ENCODE data around the gene RPL35.

The RPL35 gene

DNA sequence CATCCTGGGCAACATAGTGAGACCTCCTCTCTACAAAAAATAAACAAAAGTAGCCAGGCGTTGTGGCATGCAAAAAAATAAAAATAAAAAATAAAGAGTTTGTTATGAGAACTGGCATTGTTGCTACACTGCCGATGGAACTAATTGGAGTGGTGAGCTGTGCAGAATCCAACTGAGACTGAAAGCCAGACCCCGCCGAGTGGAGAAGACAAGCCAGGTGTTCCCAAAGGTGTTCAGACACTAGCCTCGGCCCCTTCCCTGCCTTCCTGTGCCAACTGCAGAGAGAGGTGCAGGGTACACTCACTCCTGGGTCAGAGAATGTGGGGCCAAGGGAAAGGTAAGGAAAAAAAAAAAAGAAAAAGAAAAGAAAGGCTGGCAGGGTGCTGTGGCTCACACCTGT is 46.2 kb downstream of the RPL35 start:
- DNase-seq = no peak

DNA sequence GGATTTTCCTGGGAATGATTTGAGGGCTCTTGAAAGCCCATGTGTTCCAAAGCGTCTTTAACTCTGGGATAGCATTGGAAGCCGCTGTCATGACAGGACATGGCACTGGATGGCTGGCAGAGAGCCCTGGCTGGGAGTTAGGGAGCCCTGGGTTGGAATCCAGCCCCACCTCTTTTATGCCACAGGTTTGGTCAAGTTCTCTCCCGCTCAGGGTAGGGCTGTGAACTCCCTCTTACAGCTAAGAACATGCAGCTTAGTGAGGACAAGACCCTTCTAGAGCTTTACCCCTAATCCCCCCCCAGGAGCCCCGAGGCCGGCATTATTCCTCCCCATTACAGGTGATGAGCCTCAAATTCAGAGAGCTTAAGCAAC is 47.6 kb downstream of the RPL35 start:
- DNase-seq = no peak

DNA sequence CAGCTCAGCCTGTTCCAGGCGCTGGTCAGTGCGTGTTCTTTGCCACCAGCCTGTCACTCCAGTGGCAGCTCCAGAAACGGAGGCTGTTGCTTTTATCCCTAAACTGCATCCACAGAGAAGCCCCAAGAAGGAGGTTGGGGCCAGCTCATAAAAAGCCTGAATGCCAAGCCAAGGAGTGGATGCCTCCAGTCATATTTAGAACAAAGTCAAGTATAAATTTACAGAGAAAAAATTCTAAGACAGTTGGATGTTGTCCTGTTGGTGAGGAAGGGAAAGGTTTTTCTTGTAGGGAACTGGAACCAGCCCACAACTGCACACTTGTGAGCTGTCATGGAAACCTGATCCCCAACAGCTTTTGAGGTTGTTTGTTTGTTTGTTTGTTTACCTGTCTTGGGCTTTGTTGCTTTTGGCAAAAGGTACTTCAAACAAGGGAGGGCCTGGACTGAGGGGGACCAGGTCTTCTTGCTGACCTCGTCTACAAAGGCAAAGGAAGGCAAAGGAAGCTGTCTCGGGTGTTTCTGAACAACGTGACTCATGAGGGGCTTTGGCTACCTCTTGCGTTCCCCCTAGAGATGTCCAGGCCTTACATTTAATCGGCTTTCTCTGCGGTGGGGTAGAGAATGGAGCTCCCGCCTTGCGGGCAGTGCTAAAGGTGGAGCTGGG is 48.1 kb downstream of the RPL35 start:
- DNase-seq = no peak

DNA sequence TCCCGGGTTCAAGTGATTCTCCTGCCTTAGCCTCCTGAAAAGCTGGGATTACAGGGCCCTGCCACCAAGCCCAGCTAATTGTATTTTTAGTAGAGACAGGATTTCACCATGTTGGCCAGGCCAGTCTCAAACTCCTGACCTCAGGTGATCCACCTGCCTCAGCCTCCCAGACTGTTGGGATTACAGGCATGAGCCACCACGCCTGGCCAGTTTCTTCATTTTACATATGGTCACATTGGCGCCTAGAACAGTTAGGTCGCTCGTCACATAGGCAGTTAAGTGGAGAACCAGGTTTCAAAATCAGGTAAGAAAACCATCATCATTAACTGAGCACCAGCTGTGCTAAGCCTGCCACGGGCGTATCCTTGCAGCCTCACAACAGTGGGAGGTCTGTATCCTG is 48.7 kb downstream of the RPL35 start:
- DNase-seq = no peak

DNA sequence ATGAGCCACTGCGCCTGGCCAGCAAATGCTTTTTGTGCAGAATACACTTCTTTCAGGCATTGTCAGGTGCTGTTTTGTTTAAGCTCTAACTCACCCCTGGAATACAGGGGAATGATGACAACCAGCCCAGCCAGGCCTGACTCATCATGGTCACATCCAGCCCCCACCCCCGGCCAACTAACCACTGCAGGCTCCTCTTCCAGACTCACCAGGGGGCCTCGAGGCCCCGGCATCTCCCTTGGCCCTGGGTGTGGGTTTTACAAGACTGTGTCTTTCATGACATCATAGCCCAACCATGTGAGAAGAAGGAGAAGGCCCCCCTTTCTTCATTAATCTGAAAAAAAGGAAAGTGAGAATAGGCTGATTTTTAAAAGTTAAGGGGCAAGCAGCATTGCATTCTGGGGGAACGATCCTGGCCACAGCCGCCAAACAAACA is 49.3 kb downstream of the RPL35 start:
- DNase-seq = no peak

DNA sequence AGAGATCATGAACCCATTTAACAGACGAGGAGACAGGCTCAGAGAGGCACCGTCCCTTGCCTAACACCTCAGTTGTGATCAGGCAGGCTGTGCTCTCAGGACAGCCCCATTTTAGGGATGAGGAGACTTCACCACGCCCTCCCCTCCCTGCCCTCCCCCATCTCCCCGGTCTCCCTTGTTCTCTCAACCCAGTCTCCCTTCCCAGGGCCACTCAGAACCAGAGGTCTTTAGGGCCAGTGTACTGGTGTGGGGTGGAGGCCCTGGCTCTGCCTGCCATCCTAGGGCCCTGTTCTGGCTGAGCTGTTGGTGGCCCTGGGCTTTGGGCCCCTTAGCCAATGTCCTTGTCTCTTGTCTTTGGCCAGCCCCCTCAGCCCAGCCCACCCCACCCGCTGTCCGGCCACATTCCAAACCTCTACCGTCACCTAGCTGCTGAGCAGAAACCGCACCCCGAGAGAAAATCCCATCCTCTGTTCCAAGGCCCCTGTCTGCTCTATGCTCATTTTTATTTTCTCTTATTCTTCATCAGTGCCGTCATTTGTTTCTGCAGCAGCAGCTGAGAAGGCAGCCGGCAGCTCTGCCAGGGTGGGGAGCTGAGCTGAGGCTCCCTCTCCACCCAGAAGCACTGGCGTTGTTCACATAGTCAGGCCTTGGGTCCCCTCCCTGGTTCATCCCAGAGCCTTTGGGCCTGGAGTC is 50.9 kb downstream of the RPL35 start:
- DNase-seq = no peak

DNA sequence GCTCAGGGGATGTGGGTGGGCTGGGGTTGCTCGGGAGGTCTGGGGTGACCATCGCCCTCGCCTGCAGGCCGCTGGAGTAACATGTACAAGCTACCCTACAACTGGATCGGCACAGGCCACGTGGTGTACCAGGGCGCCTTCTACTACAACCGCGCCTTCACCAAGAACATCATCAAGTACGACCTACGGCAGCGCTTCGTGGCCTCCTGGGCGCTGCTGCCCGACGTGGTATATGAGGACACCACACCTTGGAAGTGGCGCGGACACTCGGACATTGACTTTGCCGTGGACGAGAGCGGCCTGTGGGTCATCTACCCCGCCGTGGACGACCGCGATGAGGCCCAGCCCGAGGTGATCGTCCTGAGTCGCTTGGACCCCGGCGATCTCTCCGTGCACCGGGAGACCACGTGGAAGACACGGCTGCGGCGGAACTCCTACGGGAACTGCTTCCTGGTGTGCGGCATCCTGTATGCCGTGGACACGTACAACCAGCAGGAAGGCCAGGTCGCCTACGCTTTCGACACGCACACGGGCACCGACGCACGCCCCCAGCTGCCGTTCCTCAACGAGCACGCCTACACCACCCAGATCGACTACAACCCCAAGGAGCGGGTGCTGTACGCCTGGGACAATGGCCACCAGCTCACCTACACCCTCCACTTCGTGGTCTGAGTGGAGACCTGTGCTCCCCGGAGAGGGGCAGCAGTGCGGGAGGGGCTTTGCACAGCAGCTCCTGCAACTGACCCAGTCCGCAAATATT is 51.8 kb downstream of the RPL35 start:
- DNase-seq = no peak

DNA sequence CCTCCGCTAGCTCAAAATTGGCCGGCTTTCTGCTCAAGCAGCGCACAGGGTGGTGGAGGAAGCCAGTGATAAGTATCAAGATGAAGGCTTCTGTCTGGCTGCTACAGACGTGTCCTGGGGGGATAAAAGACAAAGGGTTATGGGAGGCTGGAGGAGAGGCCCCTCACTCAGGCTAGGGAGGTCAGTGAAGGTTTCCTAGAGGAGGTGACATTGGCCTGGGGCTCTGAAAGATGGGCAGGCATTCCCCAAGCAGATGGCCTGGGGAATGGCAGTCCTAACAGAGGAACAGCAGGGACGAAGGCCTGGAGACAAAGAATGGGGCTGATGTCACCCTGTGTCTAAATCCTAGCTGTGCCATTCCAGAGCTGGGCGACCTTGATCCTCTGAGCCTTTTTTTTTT is 52.5 kb downstream of the RPL35 start:
- DNase-seq = no peak

DNA sequence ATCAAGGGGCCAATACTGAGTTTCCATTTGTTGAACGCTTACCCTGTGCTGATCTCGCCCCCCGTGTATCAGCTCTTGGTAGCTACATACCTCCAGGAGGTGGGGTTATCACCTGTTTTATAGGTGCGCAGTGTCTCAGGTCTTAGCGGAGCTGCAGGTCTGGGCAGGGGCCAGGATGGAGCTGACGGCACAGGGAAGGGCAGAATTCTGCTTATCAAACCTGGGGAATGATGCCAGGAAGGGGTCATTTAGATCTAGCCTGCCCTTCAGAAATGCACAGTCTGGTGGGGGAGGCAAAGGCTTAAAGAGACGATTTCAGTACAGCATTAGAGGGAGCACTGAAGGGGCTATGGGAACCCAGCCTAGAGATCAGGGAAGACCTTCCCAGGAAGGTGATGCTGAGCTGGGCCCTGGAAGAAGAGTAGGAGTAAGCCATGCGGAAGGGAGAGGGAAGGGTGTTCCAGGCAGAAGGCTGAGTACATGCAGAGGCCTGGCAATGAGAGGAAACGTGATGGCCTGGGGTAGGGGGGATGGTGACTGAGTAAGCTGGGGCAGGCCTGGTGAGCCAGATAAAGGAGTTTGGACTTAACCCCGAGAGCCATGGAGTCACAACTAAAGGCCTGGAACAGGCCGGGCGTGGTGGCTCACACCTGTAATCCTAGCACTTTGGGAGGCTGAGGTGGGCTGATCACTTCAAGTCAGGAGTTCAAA is 53.4 kb downstream of the RPL35 start:
- no peak for DNase-seq

Data from activated gamma-delta T cell (primary cell).